Stimulated activated CD4-positive, alpha-beta T cell treated with anti-CD3 and anti-CD28 coated beads, Interleukin-12 subunit alpha, Interleukin-12 subunit beta, amount 100 ng/mL, for 24 hours (primary cell): ENCODE data around the gene MSL1.
A peak's percentile ranks its signal among the peaks of the same experiment; 100 is the strongest.

Experiments
- DNase-seq, 2 experiments: peaks; one replicate each; pipeline ENCODE4 v3.0.0-alpha.2; 2020; ENCODE audit warnings: low read depth in 2 of 2

The MSL1 gene

GRCh38 chr17:40121181-40122135 lies at the start of gene MSL1:
TSS of gene MSL1 (plus strand) at chr17:40121971. CDS start at chr17:40122613, 642 bp downstream.
- DNase-seq, result peak; percentile 68 to 78

GRCh38 chr17:40072040-40072734 lies 49.6 kb upstream of the MSL1 start:
- DNase-seq, result no peak

GRCh38 chr17:40072735-40073346 lies 48.9 kb upstream of the MSL1 start:
- DNase-seq, result no peak

- DNase-seq, result no peak
Observed at GRCh38 chr17:40073454-40074174, 48.2 kb upstream of the MSL1 start.

GRCh38 chr17:40074175-40074512 lies 47.6 kb upstream of the MSL1 start:
- DNase-seq, result no peak

- DNase-seq, result no peak
Observed at GRCh38 chr17:40074871-40075200, 46.9 kb upstream of the MSL1 start.

GRCh38 chr17:40075201-40075941 lies 46.4 kb upstream of the MSL1 start:
- peak; percentile 50 to 61 for DNase-seq

GRCh38 chr17:40075942-40076498 lies 45.8 kb upstream of the MSL1 start:
- no peak for DNase-seq

- DNase-seq, result no peak
Observed at GRCh38 chr17:40076591-40076990, 45.2 kb upstream of the MSL1 start.

GRCh38 chr17:40079545-40079944 lies 42.2 kb upstream of the MSL1 start:
- DNase-seq, result no peak

- no peak for DNase-seq
Observed at GRCh38 chr17:40084477-40084876, 37.3 kb upstream of the MSL1 start.

- DNase-seq, result peak in 1 of 2 experiments; percentile 55
Observed at GRCh38 chr17:40086150-40087044, 35.4 kb upstream of the MSL1 start.

GRCh38 chr17:40087049-40087794 lies 34.5 kb upstream of the MSL1 start:
- no peak for DNase-seq

- DNase-seq, result no peak
Observed at GRCh38 chr17:40087903-40088718, 33.7 kb upstream of the MSL1 start.

- DNase-seq, result no peak
Observed at GRCh38 chr17:40089077-40089895, 32.5 kb upstream of the MSL1 start.

- no peak for DNase-seq
Observed at GRCh38 chr17:40090237-40091119, 31.3 kb upstream of the MSL1 start.
